ENCODE data around the gene RBM17.
"Not testable (repeated sequence)": the region's sequence is repeated elsewhere in the genome, so short reads cannot be mapped to it uniquely, and the experiment has no call there.

Gene RBM17, protein sequence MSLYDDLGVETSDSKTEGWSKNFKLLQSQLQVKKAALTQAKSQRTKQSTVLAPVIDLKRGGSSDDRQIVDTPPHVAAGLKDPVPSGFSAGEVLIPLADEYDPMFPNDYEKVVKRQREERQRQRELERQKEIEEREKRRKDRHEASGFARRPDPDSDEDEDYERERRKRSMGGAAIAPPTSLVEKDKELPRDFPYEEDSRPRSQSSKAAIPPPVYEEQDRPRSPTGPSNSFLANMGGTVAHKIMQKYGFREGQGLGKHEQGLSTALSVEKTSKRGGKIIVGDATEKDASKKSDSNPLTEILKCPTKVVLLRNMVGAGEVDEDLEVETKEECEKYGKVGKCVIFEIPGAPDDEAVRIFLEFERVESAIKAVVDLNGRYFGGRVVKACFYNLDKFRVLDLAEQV

DNA sequence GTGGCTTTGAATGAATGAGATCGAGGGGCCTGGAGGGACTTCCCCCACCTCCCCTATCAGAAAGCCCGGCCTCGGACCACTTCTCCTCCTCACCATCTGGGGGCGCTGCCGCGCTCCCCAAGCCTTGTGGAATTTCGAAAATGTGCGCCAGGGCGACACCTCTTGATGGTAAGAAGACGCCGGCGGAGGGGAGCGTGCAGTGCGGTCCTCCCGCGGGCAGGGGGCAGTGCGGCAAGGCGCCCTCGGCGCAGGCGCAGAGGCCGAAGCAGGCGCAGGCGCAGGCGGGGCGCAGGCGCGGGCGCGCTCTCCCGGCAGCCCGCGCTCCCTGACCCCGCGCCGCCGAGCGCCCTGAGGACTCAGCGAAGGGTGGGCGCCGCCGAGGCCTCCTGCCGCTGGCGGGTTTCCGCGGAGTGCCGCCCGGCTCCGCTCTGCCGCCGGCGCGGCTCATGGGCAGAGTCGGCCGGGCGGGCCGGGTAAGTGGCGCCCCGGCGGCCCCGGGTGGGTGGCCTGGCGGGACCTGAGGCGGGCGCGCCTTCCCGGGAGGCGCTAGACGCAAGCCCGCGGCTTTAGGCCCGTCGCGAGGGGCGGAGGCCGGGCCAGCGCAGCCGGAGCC lies at the start of gene RBM17:
Gene RBM17 (plus strand): TSS at position 314 of the 613 bp plus-strand sequence. CDS start 8,032 bp downstream, outside the sequence.
- H3K36me3 Mint-ChIP-seq: peaks cover 49% of the 10 kb centered on the region
- H3K9me3 Mint-ChIP-seq: no peaks in the 10 kb centered on the region
- peaks cover 73% of the 10 kb centered on the region for H3K4me1 Mint-ChIP-seq
- peak within 1 kb of the TSS; percentile 91 for H3K27ac Mint-ChIP-seq
- ATAC-seq: peak; percentile 88
- peak within 1 kb of the TSS; percentile 87 for H3K4me3 Mint-ChIP-seq
- DNase-seq (ENCODE audit: low spot score in 2 of 2): peak; percentile 100

- Mint-ChIP-seq H3K4me1 (peaks cover 94% of the 10 kb centered on the region), H3K36me3 (peaks cover 100% of the 10 kb centered on the region), H3K4me3 (peak overlapping the region; percentile 12), H3K9me3 (no peaks in the 10 kb centered on the region), H3K27ac (peak overlapping the region; percentile 83)
- no peak for ATAC-seq
- peak in 1 of 2 donors; percentile 47 for DNase-seq (ENCODE audit: low spot score in 2 of 2)
These were observed 49.1 kb upstream of the RBM17 start for GRCh38 chr10:6039711-6040110.

DNA sequence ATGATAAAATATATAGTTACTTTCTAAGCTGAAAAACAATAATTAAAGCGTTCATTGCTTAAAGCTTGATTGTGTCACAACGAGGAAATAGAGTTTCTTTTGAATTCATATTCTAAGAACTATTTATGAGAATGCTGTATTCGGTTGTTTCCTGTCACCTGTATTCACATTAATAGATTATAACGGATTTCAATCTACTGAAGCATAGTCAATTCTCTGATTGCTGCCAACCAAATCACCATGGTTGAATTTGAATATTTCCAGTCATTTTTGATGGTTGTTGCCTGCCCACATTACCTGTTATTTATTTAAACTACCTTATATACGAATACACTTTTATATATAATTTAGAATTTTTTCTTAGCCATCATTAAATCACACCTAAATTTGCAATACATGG lies 48.6 kb upstream of the RBM17 start:
- peak overlapping the region; percentile 83 for H3K27ac Mint-ChIP-seq
- DNase-seq (ENCODE audit: low spot score in 2 of 2): no peak
- peaks cover 100% of the 10 kb centered on the region for H3K36me3 Mint-ChIP-seq
- no peak for ATAC-seq
- peaks cover 94% of the 10 kb centered on the region for H3K4me1 Mint-ChIP-seq
- peak overlapping the region; percentile 36 for H3K4me3 Mint-ChIP-seq
- no peaks in the 10 kb centered on the region for H3K9me3 Mint-ChIP-seq

- DNase-seq (ENCODE audit: low spot score in 2 of 2); H3K9me3 Mint-ChIP-seq; ATAC-seq: not testable (repeated sequence)
- Mint-ChIP-seq H3K4me3 (peak overlapping the region; percentile 34), H3K27ac (peak overlapping the region; percentile 97), H3K36me3 (peaks cover 100% of the 10 kb centered on the region), H3K4me1 (peaks cover 94% of the 10 kb centered on the region)
These were observed 45.5 kb upstream of the RBM17 start for GRCh38 chr10:6043377-6043776.

- peaks cover 100% of the 10 kb centered on the region for H3K36me3 Mint-ChIP-seq
- peak overlapping the region; percentile 79 for H3K4me3 Mint-ChIP-seq
- H3K9me3 Mint-ChIP-seq: no peaks in the 10 kb centered on the region
- DNase-seq (ENCODE audit: low spot score in 2 of 2): peak; percentile 0 to 46
- peak overlapping the region; percentile 97 for H3K27ac Mint-ChIP-seq
- no peak for ATAC-seq
- H3K4me1 Mint-ChIP-seq: peaks cover 94% of the 10 kb centered on the region
These were observed 44.8 kb upstream of the RBM17 start for GRCh38 chr10:6044060-6044459.

DNA sequence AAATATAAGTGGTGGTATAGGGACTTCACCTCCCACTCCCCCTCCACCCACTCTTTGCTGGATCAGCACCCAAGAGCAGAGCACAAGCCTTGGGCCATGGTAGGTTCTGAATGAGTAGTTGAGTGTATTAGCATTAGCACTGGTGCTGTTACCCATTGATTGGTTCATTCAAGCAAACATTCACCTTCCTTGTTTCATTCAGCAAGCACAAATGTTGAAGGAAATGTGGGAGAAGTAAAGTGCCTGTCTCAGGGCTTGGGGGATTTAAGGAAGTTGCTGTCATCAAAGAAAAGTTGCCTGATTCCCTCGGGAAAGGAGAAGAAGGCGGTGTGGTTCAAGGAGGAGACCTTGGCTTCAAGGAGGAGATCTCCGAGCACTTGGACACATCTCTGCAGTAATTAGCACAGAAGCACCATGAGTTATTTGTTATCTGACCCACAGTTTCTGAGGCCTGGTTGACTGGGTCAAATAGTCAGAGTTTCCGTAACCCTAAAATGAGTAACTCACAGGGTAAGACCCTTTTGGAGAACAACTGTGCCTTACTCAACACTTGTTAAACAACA lies 44.0 kb upstream of the RBM17 start:
- Mint-ChIP-seq H3K9me3 (no peaks in the 10 kb centered on the region), H3K27ac (peak overlapping the region; percentile 97), H3K36me3 (peaks cover 100% of the 10 kb centered on the region), H3K4me3 (peak overlapping the region; percentile 79), H3K4me1 (peaks cover 94% of the 10 kb centered on the region)
- no peak for DNase-seq (ENCODE audit: low spot score in 2 of 2)
- peak; percentile 77 for ATAC-seq

GRCh38 chr10:6045314-6045848 lies 43.5 kb upstream of the RBM17 start:
- Mint-ChIP-seq H3K9me3 (no peaks in the 10 kb centered on the region), H3K36me3 (peaks cover 100% of the 10 kb centered on the region), H3K4me1 (peaks cover 94% of the 10 kb centered on the region), H3K27ac (peak overlapping the region; percentile 97), H3K4me3 (peak overlapping the region; percentile 79)
- peak; percentile 27 to 77 for DNase-seq (ENCODE audit: low spot score in 2 of 2)
- peak; percentile 35 for ATAC-seq

DNA sequence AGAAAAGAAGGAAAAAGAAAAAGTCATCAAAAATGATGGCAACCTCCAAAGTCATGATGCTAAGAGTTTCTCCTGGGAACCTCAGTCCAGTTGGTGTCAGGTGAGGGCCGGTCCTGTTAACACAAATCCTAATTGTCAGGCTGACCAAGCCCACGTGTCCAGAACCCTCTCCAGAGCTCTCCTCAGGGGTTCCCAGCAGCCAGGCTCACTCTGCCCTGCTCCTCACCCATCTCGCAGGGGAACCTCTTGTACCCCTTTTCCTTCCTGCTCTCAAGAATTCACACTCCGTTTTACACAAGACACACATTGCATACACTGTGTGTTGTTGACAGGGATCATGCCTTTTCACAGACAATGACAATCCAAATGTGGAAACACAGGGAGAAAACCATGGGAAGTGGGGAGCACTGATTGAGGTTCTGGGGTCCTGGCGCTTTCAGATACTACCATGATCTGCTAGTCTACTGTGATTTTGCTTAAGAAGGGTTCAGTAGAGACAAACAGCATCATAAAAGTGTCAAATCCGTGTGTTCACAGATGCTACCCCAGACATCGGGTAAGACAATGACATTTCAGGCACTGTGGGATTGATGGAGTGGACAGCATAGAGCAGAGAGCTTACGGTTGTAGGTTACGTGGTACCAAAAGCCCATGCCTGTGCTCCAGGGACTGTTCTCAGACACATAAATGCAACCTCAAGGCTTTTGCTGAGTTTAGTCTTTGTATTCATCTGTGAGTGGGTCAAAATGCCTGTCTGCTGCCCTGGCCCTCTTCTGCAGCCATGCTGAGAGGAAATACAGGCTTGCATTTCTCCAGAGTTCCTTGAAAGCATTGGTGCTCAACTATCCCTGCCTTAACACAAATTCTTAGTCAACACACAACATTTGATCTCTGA lies 42.7 kb upstream of the RBM17 start:
- DNase-seq (ENCODE audit: low spot score in 2 of 2) (peak; percentile 4 to 65), ATAC-seq (peak; percentile 14)
- peaks cover 100% of the 10 kb centered on the region for H3K36me3 Mint-ChIP-seq
- peak overlapping the region; percentile 79 for H3K4me3 Mint-ChIP-seq
- peaks cover 96% of the 10 kb centered on the region for H3K4me1 Mint-ChIP-seq
- no peaks in the 10 kb centered on the region for H3K9me3 Mint-ChIP-seq
- H3K27ac Mint-ChIP-seq: peak overlapping the region; percentile 97

GRCh38 chr10:6046773-6047611 lies 41.8 kb upstream of the RBM17 start:
- DNase-seq (ENCODE audit: low spot score in 2 of 2): peak; percentile 2 to 59
- H3K4me3 Mint-ChIP-seq: peak overlapping the region; percentile 79
- H3K4me1 Mint-ChIP-seq: peaks cover 93% of the 10 kb centered on the region

GRCh38 chr10:6047847-6048246 lies 41.0 kb upstream of the RBM17 start:
- Mint-ChIP-seq H3K4me1 (peaks cover 94% of the 10 kb centered on the region), H3K4me3 (peak overlapping the region; percentile 79), H3K36me3 (peaks cover 100% of the 10 kb centered on the region), H3K9me3 (no peaks in the 10 kb centered on the region), H3K27ac (peak overlapping the region; percentile 97)
- ATAC-seq: no peak
- peak; percentile 2 to 62 for DNase-seq (ENCODE audit: low spot score in 2 of 2)

More at GRCh38 chr10:6046773-6047611, 41.8 kb upstream of the RBM17 start:
- ATAC-seq: no peak
- peaks cover 100% of the 10 kb centered on the region for H3K36me3 Mint-ChIP-seq
- no peaks in the 10 kb centered on the region for H3K9me3 Mint-ChIP-seq
- H3K27ac Mint-ChIP-seq: peak overlapping the region; percentile 97

DNA sequence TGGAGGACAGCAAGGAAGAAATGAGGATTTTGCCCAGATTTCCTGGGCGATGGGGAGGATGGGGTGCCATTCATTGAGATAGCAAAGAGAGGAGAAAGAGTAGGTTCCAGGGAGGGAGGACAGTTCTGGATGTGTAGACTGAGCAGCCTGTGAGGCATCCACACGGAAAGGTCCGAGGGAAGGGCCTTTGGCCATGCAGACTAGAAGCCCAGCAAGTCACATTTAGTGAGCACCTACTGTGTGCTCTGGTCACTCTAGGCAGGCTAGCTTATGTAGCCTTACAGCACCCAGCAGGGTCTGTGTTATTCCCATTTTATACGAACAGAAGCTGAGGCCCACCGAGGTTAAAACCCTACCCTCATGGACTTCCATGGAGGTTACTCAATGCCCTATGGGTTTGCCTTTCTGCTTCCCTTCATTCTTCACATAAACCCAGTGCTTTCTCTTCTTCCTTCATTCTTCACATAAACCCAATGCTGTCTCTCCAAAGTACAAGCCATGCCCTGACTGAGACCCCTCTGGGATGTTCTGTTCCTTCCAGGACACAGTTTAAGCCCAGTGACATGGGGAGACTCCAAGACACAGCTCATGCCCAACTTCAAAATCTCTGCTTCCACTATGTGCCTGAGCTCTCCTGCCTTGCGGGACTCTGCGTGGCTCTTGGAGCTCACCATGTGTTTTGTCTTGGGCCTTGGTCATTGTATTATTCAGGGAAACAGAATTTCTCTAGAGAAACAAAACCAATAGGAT lies 40.4 kb upstream of the RBM17 start:
- no peaks in the 10 kb centered on the region for H3K9me3 Mint-ChIP-seq
- ATAC-seq: no peak
- DNase-seq (ENCODE audit: low spot score in 2 of 2): peak; percentile 1 to 54
- H3K27ac Mint-ChIP-seq: peak overlapping the region; percentile 97
- H3K36me3 Mint-ChIP-seq: peaks cover 100% of the 10 kb centered on the region
- peaks cover 94% of the 10 kb centered on the region for H3K4me1 Mint-ChIP-seq
- H3K4me3 Mint-ChIP-seq: peak overlapping the region; percentile 79

GRCh38 chr10:6049031-6049400 lies 39.8 kb upstream of the RBM17 start:
- Mint-ChIP-seq H3K36me3 (peaks cover 100% of the 10 kb centered on the region), H3K4me3 (peak overlapping the region; percentile 79), H3K9me3 (no peaks in the 10 kb centered on the region), H3K4me1 (peaks cover 95% of the 10 kb centered on the region), H3K27ac (peak overlapping the region; percentile 97)
- peak; percentile 1 to 49 for DNase-seq (ENCODE audit: low spot score in 2 of 2)
- no peak for ATAC-seq

DNA sequence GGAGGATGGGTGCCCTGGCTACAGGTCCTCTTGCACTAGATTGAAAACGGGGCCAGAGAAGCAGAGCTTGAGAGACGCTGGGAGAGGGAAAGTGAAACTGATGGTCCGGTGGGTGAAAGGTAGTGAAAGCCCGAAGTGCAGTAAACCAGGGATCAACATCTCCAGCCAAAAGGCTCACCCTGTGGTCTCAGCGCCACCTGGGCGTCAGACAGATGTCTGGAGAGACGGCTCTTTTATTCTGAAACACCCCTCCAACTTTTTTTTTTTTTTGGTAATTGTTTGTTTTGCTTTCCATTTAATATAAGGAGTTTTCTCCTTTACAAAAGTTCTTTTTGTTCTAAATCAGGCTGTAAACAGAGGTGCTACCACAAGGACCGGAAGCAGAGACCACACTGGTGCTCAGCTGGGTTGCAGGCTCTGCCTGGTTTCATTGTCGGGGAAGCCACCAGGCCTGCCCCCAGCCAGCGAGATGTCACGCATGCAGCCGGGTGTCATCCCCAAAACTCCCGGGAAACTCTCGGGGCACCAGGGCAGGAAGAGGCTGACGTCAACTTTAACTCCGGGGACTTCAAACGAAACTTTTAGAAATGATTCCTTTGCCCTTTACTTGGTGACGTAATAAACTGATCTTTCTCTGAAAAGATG lies 37.9 kb upstream of the RBM17 start:
- H3K4me1 Mint-ChIP-seq: peaks cover 90% of the 10 kb centered on the region
- H3K27ac Mint-ChIP-seq: peak overlapping the region; percentile 97
- DNase-seq (ENCODE audit: low spot score in 2 of 2) (peak; percentile 77 to 95), ATAC-seq (peak; percentile 77)
- H3K36me3 Mint-ChIP-seq: peaks cover 98% of the 10 kb centered on the region
- no peaks in the 10 kb centered on the region for H3K9me3 Mint-ChIP-seq
- peak overlapping the region; percentile 79 for H3K4me3 Mint-ChIP-seq

Data from stimulated activated effector memory CD8-positive, alpha-beta T cell treated with anti-CD3 and anti-CD28 coated beads, Interleukin-12 subunit alpha, Interleukin-12 subunit beta, amount 100 ng/mL, for 72 hours (primary cell).